Activated CD4-positive, alpha-beta T cell treated with anti-CD3 and anti-CD28 coated beads for 1 hour (primary cell): ENCODE measurements around the gene HSPA1A.
"Not testable (repeated sequence)": the region's sequence is repeated elsewhere in the genome, so short reads cannot be mapped to it uniquely, and the experiment has no call there.

Experiments used
- DNase-seq: peaks from one replicate; pipeline ENCODE4 v3.0.0-alpha.2; 2020

The HSPA1A gene

GRCh38 chr6:31781244-31782125 lies 33.9 kb upstream of the HSPA1A start:
- DNase-seq: no peak

GRCh38 chr6:31782126-31782855 lies 33.1 kb upstream of the HSPA1A start:
- DNase-seq: no peak

- no peak for DNase-seq
These were observed 31.0 kb upstream of the HSPA1A start for GRCh38 chr6:31784098-31784925.

- DNase-seq: no peak
These were observed 29.9 kb upstream of the HSPA1A start for GRCh38 chr6:31785475-31785874.

- DNase-seq: no peak
These were observed 23.8 kb upstream of the HSPA1A start for GRCh38 chr6:31791324-31792089.

GRCh38 chr6:31792090-31792374 lies 23.3 kb upstream of the HSPA1A start:
- DNase-seq: no peak

- DNase-seq: no peak
These were observed 22.6 kb upstream of the HSPA1A start for GRCh38 chr6:31792761-31793171.

- DNase-seq: not testable (repeated sequence)
These were observed 21.5 kb upstream of the HSPA1A start for GRCh38 chr6:31793927-31794245.

GRCh38 chr6:31794294-31794865 lies 21.0 kb upstream of the HSPA1A start:
- no peak for DNase-seq

GRCh38 chr6:31794866-31795615 lies 20.3 kb upstream of the HSPA1A start:
- no peak for DNase-seq

- DNase-seq: peak; percentile 75
These were observed 19.6 kb upstream of the HSPA1A start, which contains the start of gene VARS1 for GRCh38 chr6:31795616-31796298. VARS1 (minus strand) TSS chr6:31795752; CDS start chr6:31795217, 535 bp downstream.

GRCh38 chr6:31796993-31797385 lies 18.4 kb upstream of the HSPA1A start:
- no peak for DNase-seq

- DNase-seq: no peak
These were observed 17.8 kb upstream of the HSPA1A start for GRCh38 chr6:31797588-31797987.

- no peak for DNase-seq
These were observed 15.6 kb upstream of the HSPA1A start for GRCh38 chr6:31799781-31800180.

GRCh38 chr6:31801031-31801927 lies 14.1 kb upstream of the HSPA1A start:
- DNase-seq: not testable (repeated sequence)

GRCh38 chr6:31805939-31806469 lies 9.3 kb upstream of the HSPA1A start:
- no peak for DNase-seq

GRCh38 chr6:31806470-31807272 lies 8.7 kb upstream of the HSPA1A start, which contains the start of gene LSM2:
LSM2 (minus strand) TSS chr6:31806966; CDS start chr6:31806757, 209 bp downstream.
- peak; percentile 96 for DNase-seq

- not testable (repeated sequence) for DNase-seq
These were observed 6.7 kb upstream of the HSPA1A start for GRCh38 chr6:31808599-31808998.

GRCh38 chr6:31811645-31812044 lies 3.7 kb upstream of the HSPA1A start:
- no peak for DNase-seq
